GM18867 (cell line): ENCODE measurements around the gene IFIT1.
A peak's percentile ranks its signal among the peaks of the same experiment; 100 is the strongest.

Source experiments
- ATAC-seq: cut with Tn5 transposase; IDR thresholded peaks from one replicate; pipeline ENCODE4 v1.9.1; 2021; ENCODE audit warnings: mild to moderate bottlenecking, moderate library complexity; ENCODE audit not compliant: unreplicated experiment

The IFIT1 gene

GRCh38 chr10:89391907-89392756 lies at the start of gene IFIT1:
Gene IFIT1 (plus strand): TSS chr10:89392623. CDS start chr10:89392713, 90 bp downstream.
- ATAC-seq: peak; percentile 92

- ATAC-seq: no peak
These were observed 49.2 kb upstream of the IFIT1 start for GRCh38 chr10:89343089-89343767.

- ATAC-seq: no peak
These were observed 48.3 kb upstream of the IFIT1 start for GRCh38 chr10:89344156-89344555.

GRCh38 chr10:89345367-89346000 lies 46.9 kb upstream of the IFIT1 start:
- ATAC-seq: no peak

- no peak for ATAC-seq
These were observed 45.8 kb upstream of the IFIT1 start for GRCh38 chr10:89346405-89347254.

- ATAC-seq: no peak
These were observed 44.5 kb upstream of the IFIT1 start for GRCh38 chr10:89347701-89348457.

- ATAC-seq: no peak
These were observed 43.9 kb upstream of the IFIT1 start for GRCh38 chr10:89348481-89348880.

GRCh38 chr10:89348975-89349374 lies 43.4 kb upstream of the IFIT1 start:
- no peak for ATAC-seq

- peak; percentile 30 for ATAC-seq
These were observed 41.6 kb upstream of the IFIT1 start for GRCh38 chr10:89350631-89351315.

GRCh38 chr10:89351412-89351779 lies 41.0 kb upstream of the IFIT1 start:
- ATAC-seq: peak; percentile 84

- ATAC-seq: peak; percentile 56
These were observed 40.4 kb upstream of the IFIT1 start for GRCh38 chr10:89351780-89352597.

GRCh38 chr10:89352802-89353201 lies 39.6 kb upstream of the IFIT1 start:
- ATAC-seq: no peak

- ATAC-seq: no peak
These were observed 37.0 kb upstream of the IFIT1 start for GRCh38 chr10:89355394-89355931.

GRCh38 chr10:89357096-89357495 lies 35.3 kb upstream of the IFIT1 start:
- ATAC-seq: no peak

- ATAC-seq: no peak
These were observed 34.4 kb upstream of the IFIT1 start for GRCh38 chr10:89357975-89358374.

GRCh38 chr10:89360157-89360556 lies 32.3 kb upstream of the IFIT1 start:
- ATAC-seq: no peak

GRCh38 chr10:89362929-89363328 lies 29.5 kb upstream of the IFIT1 start:
- ATAC-seq: no peak

- ATAC-seq: peak; percentile 38
These were observed 28.5 kb upstream of the IFIT1 start for GRCh38 chr10:89363729-89364442.
